BLaER1 treated with 17β-estradiol and CSF1 and Interleukin-3, amounts not matched to agents 10 nM and 100 nM (cell line): ENCODE results near the gene TRPC4AP.

Experiments
- H3K27ac ChIP-seq, 11 experiments: shearing (Covaris generic); formaldehyde crosslinking; 2 replicates each; pipeline ENCODE4 v1.8.1; 2022
- H3K27me3 ChIP-seq, 11 experiments: shearing (Covaris generic); formaldehyde crosslinking; 2 replicates each; pipeline ENCODE4 v1.8.1; 2022
- H3K36me3 ChIP-seq, 11 experiments: shearing (Covaris generic); formaldehyde crosslinking; 2 replicates each; pipeline ENCODE4 v1.8.1; 2022
- H3K4me1 ChIP-seq, 10 experiments: shearing (Covaris generic); formaldehyde crosslinking; 2 replicates each; pipeline ENCODE4 v1.8.1; 2022
- H3K4me2 ChIP-seq, 11 experiments: shearing (Covaris generic); formaldehyde crosslinking; 2 replicates each; pipeline ENCODE4 v1.8.1; 2022
- H3K4me3 ChIP-seq, 10 experiments: shearing (Covaris generic); formaldehyde crosslinking; 2 replicates each; pipeline ENCODE4 v1.8.1; 2022
- H3K9ac ChIP-seq, 11 experiments: shearing (Covaris generic); formaldehyde crosslinking; 2 replicates each; pipeline ENCODE4 v1.8.1; 2022
- H3K9me3 ChIP-seq, 11 experiments: shearing (Covaris generic); formaldehyde crosslinking; replicated peaks in 1 of 11; 2 replicates each; pipeline ENCODE4 v1.8.1; 2022
- H4K20me1 ChIP-seq, 11 experiments: shearing (Covaris generic); formaldehyde crosslinking; 2 replicates each; pipeline ENCODE4 v1.8.1; 2022
- Cebpa-rat ChIP-seq, 11 experiments: shearing (Covaris generic); IDR thresholded peaks; 2 replicates each; pipeline ENCODE4 v1.8.1; 2022

The TRPC4AP gene

GRCh38 chr20:35021831-35022230 is 70.8 kb downstream of the TRPC4AP start:
- no peak overlapping the region for H3K4me2 ChIP-seq
- H3K4me1 ChIP-seq = peaks cover 0 to 11% (median 0%) of the 10 kb centered on the region in 10 experiments; a peak in 3 of 20 replicates
- TF ChIP-seq Cebpa-rat (IDR thresholded peaks at IDR 0.05) = no peak
- H3K27ac ChIP-seq = no peak overlapping the region
- no peaks in the 10 kb centered on the region for H3K9me3 ChIP-seq
- no peak overlapping the region for H3K9ac ChIP-seq
- H4K20me1 ChIP-seq = peaks cover 7 to 88% (median 55%) of the 10 kb centered on the region in 11 experiments; a peak in 17 of 22 replicates
- peaks cover 97 to 100% (median 98%) of the 10 kb centered on the region in 11 experiments for H3K36me3 ChIP-seq
- no peak overlapping the region for H3K4me3 ChIP-seq
- no peaks in the 10 kb centered on the region for H3K27me3 ChIP-seq

- TF ChIP-seq Cebpa-rat (IDR thresholded peaks at IDR 0.05) = no peak
- H3K4me2 ChIP-seq = no peak overlapping the region
- peaks cover 0 to 12% (median 0%) of the 10 kb centered on the region in 10 experiments; a peak in 3 of 20 replicates for H3K4me1 ChIP-seq
- no peak overlapping the region for H3K27ac ChIP-seq
- H3K9me3 ChIP-seq = no peaks in the 10 kb centered on the region
- peaks cover 7 to 93% (median 55%) of the 10 kb centered on the region in 11 experiments; a peak in 18 of 22 replicates for H4K20me1 ChIP-seq
- H3K27me3 ChIP-seq = no peaks in the 10 kb centered on the region
- no peak overlapping the region for H3K9ac ChIP-seq
- no peak overlapping the region for H3K4me3 ChIP-seq
- H3K36me3 ChIP-seq = peaks cover 98 to 100% (median 100%) of the 10 kb centered on the region in 11 experiments
Measured at GRCh38 chr20:35021063-35021462, 71.5 kb downstream of the TRPC4AP start.

GRCh38 chr20:35020108-35020928 is 72.3 kb downstream of the TRPC4AP start:
- TF ChIP-seq Cebpa-rat (IDR thresholded peaks at IDR 0.05) = no peak
- no peak overlapping the region for H3K9ac ChIP-seq
- peaks cover 7 to 96% (median 55%) of the 10 kb centered on the region in 11 experiments; a peak in 18 of 22 replicates for H4K20me1 ChIP-seq
- H3K4me2 ChIP-seq = no peak overlapping the region
- no peaks in the 10 kb centered on the region for H3K27me3 ChIP-seq
- peaks cover 98 to 100% (median 100%) of the 10 kb centered on the region in 11 experiments for H3K36me3 ChIP-seq
- H3K9me3 ChIP-seq = no peaks in the 10 kb centered on the region
- H3K4me3 ChIP-seq = no peak overlapping the region
- peaks cover 0 to 19% (median 0%) of the 10 kb centered on the region in 10 experiments; a peak in 4 of 20 replicates for H3K4me1 ChIP-seq
- no peak overlapping the region for H3K27ac ChIP-seq

GRCh38 chr20:35018590-35019371 is 73.8 kb downstream of the TRPC4AP start:
- H3K4me1 ChIP-seq = peaks cover 0 to 29% (median 0%) of the 10 kb centered on the region in 10 experiments; a peak in 4 of 20 replicates
- H3K27me3 ChIP-seq = no peaks in the 10 kb centered on the region
- H3K36me3 ChIP-seq = peaks cover 98 to 100% (median 100%) of the 10 kb centered on the region in 11 experiments
- H3K9me3 ChIP-seq = no peaks in the 10 kb centered on the region
- H3K4me2 ChIP-seq = no peak overlapping the region
- no peak for TF ChIP-seq Cebpa-rat (IDR thresholded peaks at IDR 0.05)
- no peak overlapping the region for H3K4me3 ChIP-seq
- no peak overlapping the region for H3K27ac ChIP-seq
- no peak overlapping the region for H3K9ac ChIP-seq
- peaks cover 7 to 99% (median 52%) of the 10 kb centered on the region in 11 experiments; a peak in 18 of 22 replicates for H4K20me1 ChIP-seq

- H3K4me3 ChIP-seq = no peak overlapping the region
- peaks cover 98 to 100% (median 100%) of the 10 kb centered on the region in 11 experiments for H3K36me3 ChIP-seq
- no peaks in the 10 kb centered on the region for H3K27me3 ChIP-seq
- H3K4me2 ChIP-seq = no peak overlapping the region
- peaks cover 7 to 99% (median 55%) of the 10 kb centered on the region in 11 experiments; a peak in 19 of 22 replicates for H4K20me1 ChIP-seq
- H3K9ac ChIP-seq = 0 out of 22 replicates have a peak overlapping the region, but pooled peaks of 1 of the 11 experiments have one; percentile 22
- H3K9me3 ChIP-seq = no peaks in the 10 kb centered on the region
- no peak overlapping the region for H3K27ac ChIP-seq
- no peak for TF ChIP-seq Cebpa-rat (IDR thresholded peaks at IDR 0.05)
- peaks cover 0 to 40% (median 8%) of the 10 kb centered on the region in 10 experiments; a peak in 13 of 20 replicates for H3K4me1 ChIP-seq
Measured at GRCh38 chr20:35017099-35017835, 75.3 kb downstream of the TRPC4AP start.

GRCh38 chr20:35015863-35016193 is 76.8 kb downstream of the TRPC4AP start:
- no peak overlapping the region for H3K27ac ChIP-seq
- H3K4me3 ChIP-seq = no peak overlapping the region
- peaks cover 0 to 52% (median 11%) of the 10 kb centered on the region in 10 experiments; a peak in 13 of 20 replicates for H3K4me1 ChIP-seq
- peak overlapping the region in 1 of 11 experiments; percentile 30; a peak in 1 of 22 replicates for H3K4me2 ChIP-seq
- H3K36me3 ChIP-seq = peaks cover 98 to 100% (median 100%) of the 10 kb centered on the region in 11 experiments
- H3K9ac ChIP-seq = peak overlapping the region in 1 of 11 experiments; percentile 10; a peak in 1 of 22 replicates
- TF ChIP-seq Cebpa-rat (IDR thresholded peaks at IDR 0.05) = no peak
- H4K20me1 ChIP-seq = peaks cover 7 to 99% (median 57%) of the 10 kb centered on the region in 11 experiments; a peak in 19 of 22 replicates
- no peaks in the 10 kb centered on the region for H3K27me3 ChIP-seq
- no peaks in the 10 kb centered on the region for H3K9me3 ChIP-seq

- H3K4me2 ChIP-seq = no peak overlapping the region
- H3K9me3 ChIP-seq = no peaks in the 10 kb centered on the region
- no peak for TF ChIP-seq Cebpa-rat (IDR thresholded peaks at IDR 0.05)
- no peak overlapping the region for H3K4me3 ChIP-seq
- no peaks in the 10 kb centered on the region for H3K27me3 ChIP-seq
- H3K4me1 ChIP-seq = peaks cover 0 to 62% (median 11%) of the 10 kb centered on the region in 10 experiments; a peak in 13 of 20 replicates
- peaks cover 97 to 100% (median 100%) of the 10 kb centered on the region in 11 experiments for H3K36me3 ChIP-seq
- no peak overlapping the region for H3K27ac ChIP-seq
- peak overlapping the region in 1 of 11 experiments; percentile 64; a peak in 1 of 22 replicates for H3K9ac ChIP-seq
- peaks cover 7 to 97% (median 44%) of the 10 kb centered on the region in 11 experiments; a peak in 19 of 22 replicates for H4K20me1 ChIP-seq
Measured at GRCh38 chr20:35014537-35014936, 78.1 kb downstream of the TRPC4AP start.
